ENCODE measurements around the gene DECR2.
A peak's percentile ranks its signal among the peaks of the same experiment; 100 is the strongest.

GRCh38 chr16:383326-384051, 18.2 kb upstream of the DECR2 start:
- TF ChIP-seq CTCF (IDR thresholded peaks at IDR 0.05) (no peak), POLR2AphosphoS5 (IDR thresholded peaks at IDR 0.05; ENCODE audit: insufficient read depth in 1 of 2, low read depth in 1 of 2) (peak; percentile 18 to 31), POLR2A (IDR thresholded peaks at IDR 0.05) (no peak)

Measured in vagina (tissue), 2 donors.